Endothelial cell of umbilical vein (primary cell): ENCODE results near the gene MYOCD. TPM values are rescaled to one million over a fixed set of nuclear protein-coding genes. Genes with fewer than 3 reads are reported as not detected.

ENCODE experiments used
- BruUV-seq: library from RNA; stranded (reverse); fragments of 400-500 nt; replicated peaks from 2 replicates; lab custom pipeline; 2021; lab: Mats Ljungman, UMichigan
- CTCF ChIA-PET: fragments of 300-600, 350-600 bp; sonication (Branson Sonifier 250); formaldehyde crosslinking; loops from one replicate; lab custom pipeline; 2021; ENCODE audit warnings: antibody characterized with exemption, inconsistent platforms; lab: Charles Lee
- POLR2A ChIA-PET: fragments of 300-600, 350-600 bp; sonication (Branson Sonifier 250); formaldehyde crosslinking; loops from one replicate; lab custom pipeline; 2021; ENCODE audit warnings: antibody characterized with exemption, inconsistent platforms; lab: Charles Lee
- DNase-seq: peaks from one replicate; pipeline ENCODE4 v3.0.0-alpha.2; 2011; ENCODE audit warnings: low read depth, low spot score
- FAIRE-seq: peaks from 2 replicates; lab custom pipeline; 2011; peaks lifted over from hg19 to GRCh38; lab: Jason Lieb, UNC
- H2AFZ ChIP-seq: 2 replicates; pipeline ENCODE4 v1.6.0; 2012; ENCODE audit warnings: low read depth, low read length, control low read depth, inconsistent platforms
- H3K27ac ChIP-seq: 2 replicates; pipeline ENCODE4 v1.5.1; 2011; ENCODE audit warnings: low read depth, mild to moderate bottlenecking, control low read depth, low read length, moderate library complexity; ENCODE audit not compliant: insufficient read depth
- H3K27me3 ChIP-seq, 2 experiments: 2 replicates each; pipeline versions ENCODE4 v1.6.0 to v1.6.1; 2011; ENCODE audit warnings: low read length in 2 of 2, mixed read lengths in 1 of 2; ENCODE audit not compliant: control insufficient read depth in 2 of 2, insufficient read depth in 2 of 2
- H3K36me3 ChIP-seq, 2 experiments: 2 replicates in 1 of 2; 3 replicates in 1 of 2; pipeline ENCODE4 v1.5.1; 2011; ENCODE audit warnings: low read length in 2 of 2, mild to moderate bottlenecking in 1 of 2, moderate library complexity in 1 of 2; ENCODE audit not compliant: control insufficient read depth in 2 of 2, insufficient read depth in 2 of 2; ENCODE audit errors: extremely low read depth in 1 of 2
- H3K4me1 ChIP-seq: 3 replicates; pipeline ENCODE4 v1.5.1; 2011; ENCODE audit warnings: mild to moderate bottlenecking, low read length; ENCODE audit not compliant: control insufficient read depth, insufficient read depth; ENCODE audit errors: extremely low read depth
- H3K4me2 ChIP-seq: 2 replicates; pipeline ENCODE4 v1.6.1; 2011; ENCODE audit warnings: low read length, control low read depth, mixed read lengths; ENCODE audit not compliant: insufficient read depth
- H3K4me3 ChIP-seq, 3 experiments: fragments of 200-600 bp in 1 of 3; sonication (generic), shearing (Covaris generic) in 1 of 3; replicated peaks in 1 of 3; 2 replicates each; pipeline ENCODE4 v1.5.1; 2011 to 2016; ENCODE audit warnings: control low read depth in 3 of 3, low read length in 3 of 3, mild to moderate bottlenecking in 2 of 3, inconsistent platforms in 1 of 3, low read depth in 1 of 3, moderate library complexity in 1 of 3; ENCODE audit not compliant: insufficient read depth in 1 of 3
- H3K79me2 ChIP-seq: 2 replicates; pipeline ENCODE4 v1.6.0; 2012; ENCODE audit warnings: low read length, inconsistent platforms; ENCODE audit not compliant: control insufficient read depth, insufficient read depth
- H3K9ac ChIP-seq: replicated peaks from 2 replicates; pipeline ENCODE3; 2011; ENCODE audit warnings: low read length, control low read depth; ENCODE audit not compliant: insufficient read depth; ENCODE audit errors: extremely low read depth
- H3K9me1 ChIP-seq: replicated peaks from 3 replicates; pipeline ENCODE4 v1.6.0; 2011; ENCODE audit warnings: mild to moderate bottlenecking, low read length; ENCODE audit not compliant: control insufficient read depth, insufficient read depth; ENCODE audit errors: extremely low read depth
- H3K9me3 ChIP-seq: replicated peaks from 2 replicates; pipeline ENCODE4 v1.5.1; 2012; ENCODE audit warnings: low read length, inconsistent platforms; ENCODE audit not compliant: control insufficient read depth, insufficient read depth
- H4K20me1 ChIP-seq: replicated peaks from 2 replicates; pipeline ENCODE3; 2011; ENCODE audit warnings: mild to moderate bottlenecking, low read length; ENCODE audit not compliant: control insufficient read depth, insufficient read depth; ENCODE audit errors: extremely low read depth
- CTCF ChIP-seq, 2 donors: IDR thresholded peaks; 1 replicate in 1 of 2; 2 replicates in 1 of 2; pipeline ENCODE4 v1.5.1; 2011; ENCODE audit warnings: low read length in 2 of 2, mild to moderate bottlenecking in 2 of 2, moderate library complexity in 2 of 2, control low read depth in 1 of 2, inconsistent platforms in 1 of 2, low read depth in 1 of 2; ENCODE audit not compliant: insufficient read depth in 1 of 2; ENCODE audit errors: extremely low read depth in 1 of 2
- EZH2 ChIP-seq: IDR thresholded peaks from 2 replicates; pipeline ENCODE4 v1.6.1; 2012; ENCODE audit warnings: borderline replicate concordance, low read depth, mild to moderate bottlenecking, moderate library complexity, low read length, inconsistent platforms; ENCODE audit not compliant: severe bottlenecking
- FOS ChIP-seq: IDR thresholded peaks from 2 replicates; pipeline ENCODE4 v1.6.1; 2011; ENCODE audit warnings: mild to moderate bottlenecking, low read length, moderate library complexity, borderline replicate concordance; ENCODE audit not compliant: insufficient read depth
- GATA2 ChIP-seq: IDR thresholded peaks from 2 replicates; pipeline ENCODE4 v1.7.0; 2011; ENCODE audit warnings: low read depth, mild to moderate bottlenecking, moderate library complexity, mixed read lengths, low read length; ENCODE audit not compliant: insufficient read length, insufficient read depth
- JUN ChIP-seq: IDR thresholded peaks from 2 replicates; pipeline ENCODE4 v1.6.1; 2011; ENCODE audit warnings: borderline replicate concordance, low read depth; ENCODE audit not compliant: insufficient read length, insufficient read depth
- MAX ChIP-seq: IDR thresholded peaks from 2 replicates; pipeline ENCODE4 v1.6.1; 2011; ENCODE audit not compliant: insufficient read depth, insufficient read length
- MYC ChIP-seq: IDR thresholded peaks from one replicate; pipeline ENCODE4 v1.6.1; 2011; ENCODE audit warnings: mild to moderate bottlenecking, low read depth, low read length
- POLR2A ChIP-seq: IDR thresholded peaks from 2 replicates; pipeline ENCODE4 v1.6.1; 2012; ENCODE audit warnings: low read depth, mild to moderate bottlenecking, control low read depth, low read length
- POLR2AphosphoS5 ChIP-seq: IDR thresholded peaks from 2 replicates; pipeline ENCODE4 v1.6.1; 2012; ENCODE audit warnings: low read depth, mild to moderate bottlenecking, control low read depth, low read length, moderate library complexity; ENCODE audit not compliant: insufficient read depth
- dilution Hi-C: fragments of 300-500 bp; cut with MboI; formaldehyde crosslinking; loops from one replicate; pipeline ENCODE4 v1.15.0; 2019; ENCODE audit warnings: low sequenced_read_pairs; ENCODE audit not compliant: extremely low pct_ligation_motif_present
- intact Hi-C: fragments of 100-400 bp; cut with micrococcal nuclease; formaldehyde crosslinking; loops from one replicate; pipeline ENCODE4 v1.10.0; 2022
- polyA plus RNA-seq, 4 experiments: library from polyadenylated mRNA; depleted of rRNA in 3 of 4; stranded (reverse) in 3 of 4; unstranded in 1 of 4; fragments of >200 nt; gene quantifications; 2 replicates each; pipeline versions ENCODE4 v1.2.1 to v1.2.3, GENCODE V29; 2011 to 2012; ENCODE audit warnings: missing spikeins in 1 of 4
- total RNA-seq: library from RNA; stranded (reverse); gene quantifications from 2 replicates; pipeline ENCODE4 v1.2.3, GENCODE V29; 2021

The MYOCD gene
- total and polyA plus RNA-seq, 2 donors (not counting 3 experiments of a cell fraction or from before 2014, with no cell fraction given), result not detected

GRCh38 chr17:12706070-12706469 is 40.4 kb downstream of the MYOCD start:
- Histone ChIP-seq H3K27me3 (no peaks in the 10 kb centered on the region), H3K4me1 (no peaks in the 10 kb centered on the region), H3K79me2 (no peaks in the 10 kb centered on the region), H3K27ac (no peak overlapping the region), H3K9me1 (no peaks in the 10 kb centered on the region), H3K4me3 (no peak overlapping the region), H3K4me2 (no peak overlapping the region), H3K36me3 (no peaks in the 10 kb centered on the region), H4K20me1 (no peaks in the 10 kb centered on the region), H3K9ac (no peak overlapping the region), H2AFZ (no peak overlapping the region), H3K9me3 (no peaks in the 10 kb centered on the region)
- TF ChIP-seq MAX, result no peak
- TF ChIP-seq CTCF (IDR thresholded peaks at IDR 0.05; ENCODE audit: extremely low read depth in 1 of 2, insufficient read depth in 1 of 2, low read depth in 1 of 2, low read length in 2 of 2), result no peak
- TF ChIP-seq GATA2, result no peak
- TF ChIP-seq JUN, result no peak
- no peak for TF ChIP-seq MYC
- TF ChIP-seq POLR2AphosphoS5, result no peak
- TF ChIP-seq EZH2, result no peak
- no peak for TF ChIP-seq FOS
- TF ChIP-seq POLR2A, result no peak
- dilution Hi-C loops (no loop called here), intact Hi-C loops (no loop called here)
- DNase-seq, result no peak
- POLR2A ChIA-PET, result no interaction called here
- CTCF ChIA-PET, result no interaction called here
- no TSS peak for BruUV-seq
- no peak for FAIRE-seq
